ENCODE results near the gene GRAMD4.
"Not testable (repeated sequence)": the region's sequence is repeated elsewhere in the genome, so short reads cannot be mapped to it uniquely, and the experiment has no call there.

GRAMD4 gene

GRCh38 chr22:46619240-46619829, 851 bp upstream of the GRAMD4 start:
- DNase-seq (ENCODE audit: low read depth, low spot score): no peak

GRCh38 chr22:46620588-46621242, 529 bp downstream of the GRAMD4 start:
- no peak for DNase-seq (ENCODE audit: low read depth, low spot score)

GRCh38 chr22:46621243-46621930, 1.2 kb downstream of the GRAMD4 start:
- DNase-seq (ENCODE audit: low read depth, low spot score): not testable (repeated sequence)

- DNase-seq (ENCODE audit: low read depth, low spot score): no peak
Observed at GRCh38 chr22:46622081-46622521, 1.9 kb downstream of the GRAMD4 start.

GRCh38 chr22:46625113-46625842, 5.1 kb downstream of the GRAMD4 start:
- DNase-seq (ENCODE audit: low read depth, low spot score): no peak

- no peak for DNase-seq (ENCODE audit: low read depth, low spot score)
Observed at GRCh38 chr22:46625843-46626349, 5.7 kb downstream of the GRAMD4 start.

GRCh38 chr22:46626356-46626755, 6.2 kb downstream of the GRAMD4 start:
- DNase-seq (ENCODE audit: low read depth, low spot score): no peak

- DNase-seq (ENCODE audit: low read depth, low spot score): no peak
Observed at GRCh38 chr22:46626911-46627805, 7.0 kb downstream of the GRAMD4 start.

GRCh38 chr22:46627806-46628482, 7.8 kb downstream of the GRAMD4 start:
- no peak for DNase-seq (ENCODE audit: low read depth, low spot score)

- DNase-seq (ENCODE audit: low read depth, low spot score): no peak
Observed at GRCh38 chr22:46628756-46629155, 8.6 kb downstream of the GRAMD4 start.

GRCh38 chr22:46629291-46629690, 9.1 kb downstream of the GRAMD4 start:
- DNase-seq (ENCODE audit: low read depth, low spot score): no peak

GRCh38 chr22:46631113-46631512, 10.9 kb downstream of the GRAMD4 start:
- no peak for DNase-seq (ENCODE audit: low read depth, low spot score)

- DNase-seq (ENCODE audit: low read depth, low spot score): no peak
Observed at GRCh38 chr22:46632646-46633249, 12.6 kb downstream of the GRAMD4 start.

GRCh38 chr22:46633334-46633890, 13.2 kb downstream of the GRAMD4 start:
- no peak for DNase-seq (ENCODE audit: low read depth, low spot score)

GRCh38 chr22:46634011-46634699, 14.0 kb downstream of the GRAMD4 start:
- DNase-seq (ENCODE audit: low read depth, low spot score): no peak

GRCh38 chr22:46634973-46635685, 14.9 kb downstream of the GRAMD4 start:
- not testable (repeated sequence) for DNase-seq (ENCODE audit: low read depth, low spot score)

GRCh38 chr22:46635756-46636155, 15.6 kb downstream of the GRAMD4 start:
- no peak for DNase-seq (ENCODE audit: low read depth, low spot score)

GRCh38 chr22:46636221-46637002, 16.2 kb downstream of the GRAMD4 start:
- DNase-seq (ENCODE audit: low read depth, low spot score): no peak
